WTC11 (cell line): Measurements from ENCODE around the gene MRPS9. TPM values are rescaled to one million over a fixed set of nuclear protein-coding genes. Genes with fewer than 3 reads are reported as not detected.

Experiments used
- ATAC-seq: fragments of 200-7000 bp; cut with Tn5 transposase; 2 replicates; pipeline ENCODE4 v1.10.0; 2021; ENCODE audit warnings: mild to moderate bottlenecking, moderate library complexity
- CTCF ChIA-PET: fragments of 300-600 bp; sonication (Branson Sonifier 250); formaldehyde crosslinking; loops from one replicate; lab custom pipeline; 2021; ENCODE audit warnings: antibody characterized with exemption; lab: Charles Lee
- POLR2A ChIA-PET: fragments of 350-600 bp; sonication (Branson Sonifier 250); formaldehyde crosslinking; loops from one replicate; lab custom pipeline; 2021; ENCODE audit warnings: antibody characterized with exemption; lab: Charles Lee
- DNase-seq: peaks from one replicate; pipeline ENCODE4 v3.0.0; 2021; ENCODE audit warnings: low spot score
- H3K27ac Mint-ChIP-seq: 2 replicates; pipeline ENCODE4 v1.8.0; 2021; ENCODE audit warnings: mixed read lengths
- H3K27me3 Mint-ChIP-seq: 2 replicates; pipeline ENCODE4 v1.8.0; 2021; ENCODE audit warnings: low read depth, mild to moderate bottlenecking, moderate library complexity, mixed read lengths
- H3K36me3 Mint-ChIP-seq: 2 replicates; pipeline ENCODE4 v1.8.0; 2021; ENCODE audit warnings: mixed read lengths
- H3K4me1 Mint-ChIP-seq: 2 replicates; pipeline ENCODE4 v1.8.0; 2022; ENCODE audit warnings: mixed read lengths
- H3K4me3 Mint-ChIP-seq: 2 replicates; pipeline ENCODE4 v1.8.0; 2021; ENCODE audit warnings: mild to moderate bottlenecking, moderate library complexity, mixed read lengths
- H3K9me3 Mint-ChIP-seq: 2 replicates; pipeline ENCODE4 v1.8.0; 2021; ENCODE audit warnings: mixed read lengths
- ATF1 ChIP-seq: sonication (generic); formaldehyde crosslinking; IDR thresholded peaks from 2 replicates; pipeline ENCODE4 v1.8.1; 2023; ENCODE audit warnings: mild to moderate bottlenecking, moderate library complexity, missing genetic modification reagents
- ATF2 ChIP-seq: sonication (generic); formaldehyde crosslinking; IDR thresholded peaks from 2 replicates; pipeline ENCODE4 v1.8.1; 2022; ENCODE audit warnings: low read depth, missing genetic modification reagents, borderline replicate concordance
- ATF6 ChIP-seq: sonication (generic); formaldehyde crosslinking; IDR thresholded peaks from 2 replicates; pipeline ENCODE4 v1.8.1; 2023; ENCODE audit warnings: mild to moderate bottlenecking, missing genetic modification reagents
- E2F4 ChIP-seq: sonication (generic); formaldehyde crosslinking; IDR thresholded peaks from 2 replicates; pipeline ENCODE4 v1.8.1; 2022; ENCODE audit warnings: low read depth, mild to moderate bottlenecking, moderate library complexity, missing genetic modification reagents, borderline replicate concordance
- HMGA2 ChIP-seq: fragments of 250-450 bp; sonication (Bioruptor Pico); IDR thresholded peaks from 2 replicates; pipeline ENCODE4 v1.4.0; 2021; ENCODE audit warnings: mild to moderate bottlenecking, moderate library complexity
- HMGXB4 ChIP-seq: sonication (generic); formaldehyde crosslinking; IDR thresholded peaks from 2 replicates; pipeline ENCODE4 v1.8.1; 2023; ENCODE audit warnings: mild to moderate bottlenecking, moderate library complexity, missing genetic modification reagents
- JAZF1 ChIP-seq: fragments of 250-450 bp; sonication (Bioruptor Pico); IDR thresholded peaks from 2 replicates; pipeline ENCODE4 v1.9.0; 2021; ENCODE audit warnings: moderate library complexity, mild to moderate bottlenecking, inconsistent platforms
- MLX ChIP-seq: sonication (generic); formaldehyde crosslinking; IDR thresholded peaks from 2 replicates; pipeline ENCODE4 v1.8.1; 2023; ENCODE audit warnings: mild to moderate bottlenecking, missing genetic modification reagents, moderate library complexity
- NFYB ChIP-seq: sonication (generic); formaldehyde crosslinking; conservative IDR thresholded peaks from 2 replicates; pipeline ENCODE4 v1.8.0; 2022; ENCODE audit warnings: low read depth, missing genetic modification reagents
- OVOL2 ChIP-seq: fragments of 250-450 bp; sonication (Bioruptor Pico); IDR thresholded peaks from 2 replicates; pipeline ENCODE4 v1.9.0; 2021; ENCODE audit warnings: mild to moderate bottlenecking, borderline replicate concordance
- ZNF219 ChIP-seq: sonication (generic); formaldehyde crosslinking; IDR thresholded peaks from 2 replicates; pipeline ENCODE4 v1.8.0; 2023; ENCODE audit warnings: missing genetic modification reagents, mild to moderate bottlenecking, borderline replicate concordance
- ZNF232 ChIP-seq: sonication (generic); formaldehyde crosslinking; IDR thresholded peaks from 2 replicates; pipeline ENCODE4 v1.8.0; 2022; ENCODE audit warnings: mild to moderate bottlenecking, missing genetic modification reagents
- ZNF671 ChIP-seq: fragments of 250-450 bp; sonication (Bioruptor Pico); IDR thresholded peaks from 2 replicates; pipeline ENCODE4 v1.8.0; 2021; ENCODE audit warnings: mild to moderate bottlenecking
- total RNA-seq: library from RNA; stranded (reverse); gene quantifications from 3 replicates; pipeline ENCODE4 v1.2.3, GENCODE V29; 2021

Gene MRPS9
- total RNA-seq, 1 experiment from 2014 or later, result 75.3 TPM

GRCh38 chr2:105042189-105042588 lies 4.3 kb downstream of the MRPS9 start (continued):
- TF ChIP-seq HMGA2 (CRISPR knock-in tag), result no peak
- TF ChIP-seq OVOL2 (CRISPR knock-in tag), result no peak
- no peak for TF ChIP-seq ATF1 (CRISPR knock-in tag)

GRCh38 chr2:105052773-105053172 lies 14.9 kb downstream of the MRPS9 start:
- H3K27ac Mint-ChIP-seq, result no peak overlapping the region

GRCh38 chr2:105055613-105056012 lies 17.7 kb downstream of the MRPS9 start:
- Mint-ChIP-seq H3K4me3 (no peak overlapping the region), H3K4me1 (peaks cover 6% of the 10 kb centered on the region), H3K27me3 (no peaks in the 10 kb centered on the region), H3K36me3 (peaks cover 24% of the 10 kb centered on the region), H3K9me3 (peaks cover 18% of the 10 kb centered on the region), H3K27ac (no peak overlapping the region)
- no peak for DNase-seq
- TF ChIP-seq ZNF671 (CRISPR knock-in tag), result no peak
- TF ChIP-seq E2F4, result no peak
- no peak for TF ChIP-seq ZNF219 (CRISPR knock-in tag)
- TF ChIP-seq NFYB, result no peak
- no peak for ATAC-seq
- CTCF ChIA-PET, result interaction anchor here (1.1 kb wide), 1 partner anchor 18 kb away, joined by 3 read pairs; the partner anchor contains the start of gene MRPS9
- POLR2A ChIA-PET, result interaction anchor here (0.7 kb wide), 1 partner anchor 371 kb away, joined by 4 read pairs; no protein-coding TSS in a partner anchor

More at GRCh38 chr2:105052773-105053172, 14.9 kb downstream of the MRPS9 start:
- peaks cover 4% of the 10 kb centered on the region for H3K4me1 Mint-ChIP-seq
- no peak for ATAC-seq
- peaks cover 21% of the 10 kb centered on the region for H3K9me3 Mint-ChIP-seq
- no peaks in the 10 kb centered on the region for H3K27me3 Mint-ChIP-seq
- ChIA-PET POLR2A (no interaction called here), CTCF (no interaction called here)
- DNase-seq, result no peak
- TF ChIP-seq MLX (CRISPR knock-in tag) (no peak), JAZF1 (CRISPR knock-in tag) (no peak), ZNF232 (CRISPR knock-in tag) (no peak), HMGXB4 (no peak), ATF6 (CRISPR knock-in tag) (no peak)
- H3K36me3 Mint-ChIP-seq, result peaks cover 43% of the 10 kb centered on the region
- no peak overlapping the region for H3K4me3 Mint-ChIP-seq

GRCh38 chr2:105056245-105056644 lies 18.4 kb downstream of the MRPS9 start:
- no peak for TF ChIP-seq ATF2 (CRISPR knock-in tag)
- H3K4me3 Mint-ChIP-seq, result no peak overlapping the region
- DNase-seq, result no peak
- H3K27me3 Mint-ChIP-seq, result no peaks in the 10 kb centered on the region
- H3K27ac Mint-ChIP-seq, result peak overlapping the region; percentile 44; the same call in 1 of the 2 replicates
- ChIA-PET POLR2A (no interaction called here), CTCF (interaction anchor here (1.1 kb wide), 1 partner anchor 18 kb away, joined by 3 read pairs; the partner anchor contains the start of gene MRPS9)
- H3K36me3 Mint-ChIP-seq, result peaks cover 18% of the 10 kb centered on the region
- H3K9me3 Mint-ChIP-seq, result peaks cover 11% of the 10 kb centered on the region
- peaks cover 9% of the 10 kb centered on the region for H3K4me1 Mint-ChIP-seq
- no peak for ATAC-seq
